Heart left ventricle (tissue), 13 donors: ENCODE data around the gene STXBP1.

Experiments used
- CTCF ChIP-seq, 12 donors: fragments of 200-600 bp; sonication (generic) in 4 of 12; IDR thresholded peaks; one replicate each; pipeline versions ENCODE4 v1.5.0 to v1.8.0; 2018 to 2022; ENCODE audit warnings: antibody characterized with exemption in 12 of 12, mild to moderate bottlenecking in 5 of 12
- POLR2A ChIP-seq, 2 donors: fragments of 450-650 bp; IDR thresholded peaks; one replicate each; pipeline ENCODE4 v1.6.1; 2017; ENCODE audit warnings: antibody characterized with exemption in 2 of 2, mild to moderate bottlenecking in 2 of 2, moderate library complexity in 2 of 2
- donor health status: ischemic (EF 13 %, LVEDD 7.1; RV severe dilation, severe dysfunction).
- donor health status: DM: no; HTN: yes; CAD: no.
- donor health status: DM: no; HTN: no; CAD: no.
- donor health status: ischemic (EF 25% LVEDD 6.9; RV normal size, moderate dysfunction).
- donor health status: ischemic (EF 25% LVEDD 5.7; RV mildly dilated, moderate dysfunction).
- donor health status: ischemic (EF 35%, LVEDD 5.7; RV mildly dilated, moderate dysfunction).
- donor health status: nonischemic (EF 11% LVEDD 7.7; RV severe dilation, severe dysfunction).
- donor health status: DM: yes; HTN: yes; CAD: no.
- donor health status: PGD.
- donor health status: ischemic (EF 29% LVEDD 5.4; RV normal size, mild dysfunction).
- donor health status: nonischemic (EF 23%, LVEDD 6.1; RV moderate dilation, normal function).

GRCh38 chr9:127733614-127734013 is 121.5 kb downstream of the STXBP1 start:
- TF ChIP-seq CTCF (IDR thresholded peaks at IDR 0.05) (no peak), POLR2A (IDR thresholded peaks at IDR 0.05) (no peak)
